Activated B cell treated with CpG ODN at 0.5 μM for 24 hours (primary cell): ENCODE data around the gene DDX10. TPM values are rescaled to one million over a fixed set of nuclear protein-coding genes. Genes with fewer than 3 reads are reported as not detected.

Source experiments
- ATAC-seq: fragments of 200-7000 bp; cut with Tn5 transposase; one replicate; pipeline ENCODE4 v1.10.0; 2021; ENCODE audit warnings: low read depth, mild to moderate bottlenecking, moderate library complexity
- CTCF ChIA-PET: fragments of 350-600 bp; sonication (Branson Sonifier 250); formaldehyde crosslinking; loops from one replicate; lab custom pipeline; 2021; ENCODE audit warnings: antibody characterized with exemption; lab: Charles Lee
- POLR2A ChIA-PET: fragments of 350-600 bp; sonication (Branson Sonifier 250); formaldehyde crosslinking; loops from one replicate; lab custom pipeline; 2021; ENCODE audit warnings: antibody characterized with exemption; lab: Charles Lee
- DNase-seq: peaks from one replicate; pipeline ENCODE4 v3.0.0; 2022
- H3K27ac Mint-ChIP-seq: one replicate; pipeline ENCODE4 v1.8.0; 2020; ENCODE audit warnings: mixed read lengths
- H3K27me3 Mint-ChIP-seq: one replicate; pipeline ENCODE4 v1.8.0; 2021; ENCODE audit warnings: mixed read lengths
- H3K36me3 Mint-ChIP-seq: one replicate; pipeline ENCODE4 v1.8.0; 2021; ENCODE audit warnings: low read depth, mixed read lengths
- H3K4me1 Mint-ChIP-seq: one replicate; pipeline ENCODE4 v1.8.0; 2021; ENCODE audit warnings: mixed read lengths
- H3K4me3 Mint-ChIP-seq: one replicate; pipeline ENCODE4 v1.8.0; 2020; ENCODE audit warnings: mild to moderate bottlenecking, mixed read lengths
- H3K9me3 Mint-ChIP-seq: one replicate; pipeline ENCODE4 v1.8.0; 2020; ENCODE audit warnings: mixed read lengths
- intact Hi-C: fragments of 100-400 bp; cut with micrococcal nuclease; formaldehyde crosslinking; loops from one replicate; pipeline ENCODE4 v1.15.1; 2024
- total RNA-seq: library from RNA; stranded (reverse); gene quantifications from 2 replicates; pipeline ENCODE4 v1.2.3, GENCODE V29; 2022
- TF ChIP-seq, protein P1 (sequence below): fragments of 200-600 bp; IDR thresholded peaks from one replicate; pipeline ENCODE4 v1.8.0; 2022; ENCODE audit warnings: antibody characterized with exemption, mild to moderate bottlenecking

The DDX10 gene
- total RNA-seq, 1 donor from 2014 or later, result 43.3 TPM

DNA sequence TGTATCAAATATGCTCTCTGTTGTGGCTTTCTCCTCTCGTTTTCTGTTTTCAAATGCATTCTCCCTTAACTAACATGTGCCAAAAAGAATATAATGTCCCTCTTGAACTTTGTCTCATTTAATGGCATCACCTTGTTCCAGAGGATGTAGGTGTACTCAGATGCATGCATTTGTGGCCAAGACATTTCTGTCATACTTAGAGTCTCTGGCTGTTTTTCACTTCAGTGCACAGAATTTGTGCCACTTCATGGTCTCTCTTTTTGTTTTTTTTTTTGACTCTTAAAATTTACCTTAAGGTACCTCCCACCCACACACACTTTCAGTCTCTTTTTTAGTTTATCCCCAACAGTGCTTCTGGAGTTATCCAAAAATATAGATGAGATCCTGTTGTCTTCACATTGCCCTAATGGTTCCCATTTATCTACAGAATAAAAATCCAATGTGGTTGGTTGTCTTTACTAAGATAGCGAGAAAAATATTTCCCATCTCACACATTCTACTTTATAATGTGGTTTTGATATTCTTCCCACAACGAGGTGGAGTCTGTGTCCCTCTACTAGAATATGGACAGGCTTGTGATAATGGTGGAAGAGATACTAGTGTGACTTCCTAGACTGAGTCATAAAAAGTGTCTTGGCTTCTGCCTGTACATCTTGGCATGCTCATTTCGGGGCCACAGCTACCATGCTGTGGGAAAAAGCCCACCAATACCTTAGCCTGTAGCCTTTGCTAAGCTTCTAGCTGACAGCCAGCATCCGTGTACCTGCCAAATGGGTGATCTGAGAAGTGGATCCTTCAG is 125.8 kb downstream of the DDX10 start:
- intact Hi-C loops, result no loop called here
- Mint-ChIP-seq H3K9me3 (no peaks in the 10 kb centered on the region), H3K36me3 (no peaks in the 10 kb centered on the region), H3K4me3 (no peak overlapping the region), H3K27me3 (no peaks in the 10 kb centered on the region), H3K4me1 (peaks cover 27% of the 10 kb centered on the region), H3K27ac (no peak overlapping the region)
- no peak for DNase-seq
- CTCF ChIA-PET, result no interaction called here
- TF ChIP-seq, protein P1, sequence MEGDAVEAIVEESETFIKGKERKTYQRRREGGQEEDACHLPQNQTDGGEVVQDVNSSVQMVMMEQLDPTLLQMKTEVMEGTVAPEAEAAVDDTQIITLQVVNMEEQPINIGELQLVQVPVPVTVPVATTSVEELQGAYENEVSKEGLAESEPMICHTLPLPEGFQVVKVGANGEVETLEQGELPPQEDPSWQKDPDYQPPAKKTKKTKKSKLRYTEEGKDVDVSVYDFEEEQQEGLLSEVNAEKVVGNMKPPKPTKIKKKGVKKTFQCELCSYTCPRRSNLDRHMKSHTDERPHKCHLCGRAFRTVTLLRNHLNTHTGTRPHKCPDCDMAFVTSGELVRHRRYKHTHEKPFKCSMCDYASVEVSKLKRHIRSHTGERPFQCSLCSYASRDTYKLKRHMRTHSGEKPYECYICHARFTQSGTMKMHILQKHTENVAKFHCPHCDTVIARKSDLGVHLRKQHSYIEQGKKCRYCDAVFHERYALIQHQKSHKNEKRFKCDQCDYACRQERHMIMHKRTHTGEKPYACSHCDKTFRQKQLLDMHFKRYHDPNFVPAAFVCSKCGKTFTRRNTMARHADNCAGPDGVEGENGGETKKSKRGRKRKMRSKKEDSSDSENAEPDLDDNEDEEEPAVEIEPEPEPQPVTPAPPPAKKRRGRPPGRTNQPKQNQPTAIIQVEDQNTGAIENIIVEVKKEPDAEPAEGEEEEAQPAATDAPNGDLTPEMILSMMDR, result no peak
- no peak for ATAC-seq
- POLR2A ChIA-PET, result no interaction called here

DNA sequence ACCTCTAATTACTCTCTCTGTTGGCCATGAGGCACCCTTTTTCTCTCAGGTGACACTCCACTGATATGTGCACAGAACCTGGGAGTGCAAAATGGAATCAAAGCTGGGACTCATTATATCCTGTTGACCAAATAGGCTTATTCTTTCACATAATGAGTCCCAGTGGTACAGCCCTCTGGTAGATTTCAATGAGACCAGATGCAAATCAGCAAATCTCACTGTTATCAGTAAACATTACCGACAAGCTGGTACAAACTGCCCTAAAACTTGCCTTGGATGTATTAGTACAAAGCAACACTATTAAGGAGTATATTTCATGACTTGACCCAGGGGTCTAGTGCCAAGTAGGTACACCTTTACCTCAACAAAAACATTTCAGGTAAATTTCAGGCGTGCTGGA is 128.3 kb downstream of the DDX10 start:
- DNase-seq (no peak), ATAC-seq (no peak)
- Mint-ChIP-seq H3K27me3 (no peaks in the 10 kb centered on the region), H3K27ac (no peak overlapping the region), H3K36me3 (no peaks in the 10 kb centered on the region), H3K4me1 (peaks cover 33% of the 10 kb centered on the region), H3K9me3 (no peaks in the 10 kb centered on the region), H3K4me3 (no peak overlapping the region)
- intact Hi-C loops, result no loop called here
- ChIA-PET CTCF (no interaction called here), POLR2A (interaction anchor here (0.6 kb wide), 1 partner anchor 1148 kb away, joined by 3 read pairs; no protein-coding TSS in a partner anchor)
- TF ChIP-seq, protein P1, result no peak

DNA sequence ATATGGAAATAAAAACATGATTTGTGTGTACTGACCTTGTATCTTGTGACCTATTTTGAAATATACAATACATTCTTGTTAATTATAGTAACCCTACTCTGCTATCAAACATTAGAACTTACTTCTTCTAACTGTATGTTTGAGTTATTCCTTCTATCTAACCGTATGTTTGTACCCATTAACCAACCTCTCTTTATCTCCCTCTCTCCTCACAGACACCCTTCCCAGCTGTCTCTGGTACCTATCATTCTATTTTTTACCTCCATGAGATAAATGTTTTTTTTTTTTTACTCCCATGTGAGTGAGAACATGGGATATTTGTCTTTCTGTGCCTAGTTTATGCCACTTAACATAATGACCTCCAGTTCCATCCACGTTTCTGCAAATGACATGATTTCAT is 128.7 kb downstream of the DDX10 start:
- no peaks in the 10 kb centered on the region for H3K36me3 Mint-ChIP-seq
- ChIA-PET POLR2A (interaction anchor here (0.6 kb wide), 1 partner anchor 1147 kb away, joined by 3 read pairs; no protein-coding TSS in a partner anchor), CTCF (no interaction called here)
- ATAC-seq (no peak), DNase-seq (no peak)
- no peaks in the 10 kb centered on the region for H3K9me3 Mint-ChIP-seq
- H3K4me1 Mint-ChIP-seq, result peaks cover 35% of the 10 kb centered on the region
- intact Hi-C loops, result no loop called here
- no peak overlapping the region for H3K4me3 Mint-ChIP-seq
- H3K27ac Mint-ChIP-seq, result no peak overlapping the region
- no peaks in the 10 kb centered on the region for H3K27me3 Mint-ChIP-seq
- TF ChIP-seq, protein P1, result no peak

DNA sequence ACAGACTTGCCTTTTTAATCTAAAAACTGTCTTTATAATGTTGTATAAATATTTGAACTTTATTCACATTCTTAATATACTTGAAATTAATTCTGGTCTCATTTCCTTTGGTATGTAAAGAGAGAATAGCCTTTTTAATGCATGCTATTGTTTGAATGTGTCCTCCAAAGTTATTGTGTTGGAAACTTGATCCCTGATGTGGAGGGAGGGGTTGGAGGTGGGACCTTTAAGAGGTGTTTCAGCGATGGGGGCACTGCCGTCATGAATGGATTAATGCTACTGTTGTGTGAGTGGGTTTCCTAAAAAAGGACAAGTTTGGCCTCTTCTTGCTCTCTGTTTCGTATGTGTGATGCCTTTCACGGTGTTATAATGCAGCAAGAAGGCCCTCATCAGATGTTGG is 131.7 kb downstream of the DDX10 start:
- intact Hi-C loops, result no loop called here
- ATAC-seq (no peak), DNase-seq (no peak)
- Mint-ChIP-seq H3K27ac (no peak overlapping the region), H3K4me1 (peaks cover 31% of the 10 kb centered on the region), H3K36me3 (no peaks in the 10 kb centered on the region), H3K9me3 (no peaks in the 10 kb centered on the region), H3K4me3 (no peak overlapping the region), H3K27me3 (no peaks in the 10 kb centered on the region)
- TF ChIP-seq, protein P1, result no peak
- CTCF ChIA-PET, result no interaction called here
- POLR2A ChIA-PET, result no interaction called here

DNA sequence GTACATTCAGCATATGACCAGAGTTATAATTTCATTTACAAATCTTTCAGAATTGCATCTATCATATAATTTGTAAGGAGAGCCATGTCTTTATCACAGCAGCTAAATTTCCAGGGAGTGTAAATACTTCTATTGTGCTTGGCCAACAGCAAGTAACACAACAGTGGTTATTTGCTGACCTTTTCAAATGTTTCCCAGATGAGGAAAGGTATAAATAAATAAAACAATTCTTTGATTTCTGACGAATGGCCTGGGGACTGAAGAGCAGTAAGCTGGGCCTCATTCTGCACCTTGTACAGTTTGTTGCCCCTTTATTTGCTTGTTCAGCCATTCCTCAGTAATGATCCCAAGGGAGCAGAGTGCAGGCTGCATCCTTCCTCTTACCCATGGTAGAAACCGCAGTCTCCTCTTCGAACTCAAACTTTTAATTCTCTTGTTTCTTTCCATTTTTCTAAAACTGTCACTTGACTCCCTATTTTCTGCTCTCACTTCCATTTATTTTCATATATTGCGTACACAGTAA is 132.8 kb downstream of the DDX10 start:
- ChIA-PET CTCF (no interaction called here), POLR2A (no interaction called here)
- TF ChIP-seq, protein P1, result no peak
- ATAC-seq, result no peak
- Mint-ChIP-seq H3K36me3 (no peaks in the 10 kb centered on the region), H3K4me3 (no peak overlapping the region), H3K27ac (no peak overlapping the region), H3K9me3 (no peaks in the 10 kb centered on the region), H3K27me3 (no peaks in the 10 kb centered on the region), H3K4me1 (peaks cover 31% of the 10 kb centered on the region)
- no peak for DNase-seq
- intact Hi-C loops, result no loop called here
